Parathyroid adenoma (tissue), 2 donors: Measurements from ENCODE around the gene IFNL1.
"Not testable (repeated sequence)": the region's sequence is repeated elsewhere in the genome, so short reads cannot be mapped to it uniquely, and the experiment has no call there.

Source experiments
- H2AFZ ChIP-seq: fragments of 300-600 bp; sonication (generic); one replicate; pipeline ENCODE4 v1.7.0; 2017; ENCODE audit warnings: antibody characterized with exemption, mild to moderate bottlenecking
- H3K27ac ChIP-seq: fragments of 300-600 bp; sonication (generic); one replicate; pipeline ENCODE4 v1.7.0; 2017
- H3K27me3 ChIP-seq: fragments of 300-600 bp; sonication (generic); one replicate; pipeline ENCODE4 v1.7.0; 2017; ENCODE audit warnings: low read length; ENCODE audit not compliant: control insufficient read depth, insufficient read depth
- H3K36me3 ChIP-seq: fragments of 300-600 bp; sonication (generic); one replicate; pipeline ENCODE4 v1.7.0; 2017; ENCODE audit warnings: low read length; ENCODE audit not compliant: control insufficient read depth, insufficient read depth
- H3K4me1 ChIP-seq: fragments of 300-600 bp; sonication (generic); one replicate; pipeline ENCODE4 v1.7.0; 2017; ENCODE audit warnings: control low read depth
- H3K4me2 ChIP-seq: fragments of 300-600 bp; sonication (generic); one replicate; pipeline ENCODE4 v1.7.0; 2017; ENCODE audit warnings: low read length
- H3K4me3 ChIP-seq: fragments of 300-600 bp; sonication (generic); one replicate; pipeline ENCODE4 v1.7.0; 2017; ENCODE audit warnings: low read depth, low read length
- H3K79me2 ChIP-seq: fragments of 300-600 bp; sonication (generic); one replicate; pipeline ENCODE4 v1.7.0; 2017; ENCODE audit warnings: control low read depth
- H3K9ac ChIP-seq: fragments of 300-600 bp; sonication (generic); one replicate; pipeline ENCODE4 v1.7.0; 2017; ENCODE audit warnings: mild to moderate bottlenecking
- H3K9me3 ChIP-seq: fragments of 300-600 bp; sonication (generic); one replicate; pipeline ENCODE4 v1.7.0; 2017; ENCODE audit warnings: low read length; ENCODE audit not compliant: control insufficient read depth
- CTCF ChIP-seq: fragments of 300-600 bp; sonication (generic); IDR thresholded peaks from one replicate; pipeline ENCODE4 v1.7.0; 2017; ENCODE audit warnings: antibody characterized with exemption, mild to moderate bottlenecking
- donor health status: primary hyperparathyroidism.

IFNL1 gene

GRCh38 chr19:39329948-39330347 lies 33.7 kb downstream of the IFNL1 start:
- Histone ChIP-seq H3K4me3 (no peak overlapping the region), H3K27me3 (no peaks in the 10 kb centered on the region), H3K36me3 (no peaks in the 10 kb centered on the region), H3K4me1 (no peaks in the 10 kb centered on the region), H3K27ac (no peak overlapping the region), H3K4me2 (no peak overlapping the region), H3K9ac (no peak overlapping the region), H2AFZ (no peak overlapping the region), H3K79me2 (no peaks in the 10 kb centered on the region), H3K9me3 (no peaks in the 10 kb centered on the region)
- TF ChIP-seq CTCF = no peak

GRCh38 chr19:39332293-39332692 lies 36.1 kb downstream of the IFNL1 start:
- H3K27ac ChIP-seq = no peak overlapping the region
- no peak overlapping the region for H3K4me2 ChIP-seq
- no peak overlapping the region for H3K4me3 ChIP-seq
- no peak overlapping the region for H3K9ac ChIP-seq
- no peak for TF ChIP-seq CTCF
- no peaks in the 10 kb centered on the region for H3K36me3 ChIP-seq
- no peaks in the 10 kb centered on the region for H3K4me1 ChIP-seq
- H3K9me3 ChIP-seq = no peaks in the 10 kb centered on the region
- H3K79me2 ChIP-seq = no peaks in the 10 kb centered on the region
- H3K27me3 ChIP-seq = no peaks in the 10 kb centered on the region
- no peak overlapping the region for H2AFZ ChIP-seq

GRCh38 chr19:39332738-39333137 lies 36.5 kb downstream of the IFNL1 start:
- not testable (repeated sequence) for H3K79me2 ChIP-seq, H3K27me3 ChIP-seq, H2AFZ ChIP-seq, H3K27ac ChIP-seq, H3K4me3 ChIP-seq, H3K4me2 ChIP-seq, H3K36me3 ChIP-seq, H3K9ac ChIP-seq, H3K4me1 ChIP-seq, H3K9me3 ChIP-seq

- Histone ChIP-seq H3K4me3 (no peak overlapping the region), H3K9ac (no peak overlapping the region), H3K27me3 (no peaks in the 10 kb centered on the region)
These were observed 37.3 kb downstream of the IFNL1 start for GRCh38 chr19:39333507-39333906.

GRCh38 chr19:39334444-39334976 lies 38.3 kb downstream of the IFNL1 start:
- Histone ChIP-seq H3K9ac (no peak overlapping the region), H2AFZ (no peak overlapping the region), H3K36me3 (no peaks in the 10 kb centered on the region), H3K79me2 (no peaks in the 10 kb centered on the region), H3K27ac (peak overlapping the region; percentile 72), H3K4me1 (no peaks in the 10 kb centered on the region), H3K27me3 (no peaks in the 10 kb centered on the region), H3K4me3 (no peak overlapping the region), H3K4me2 (no peak overlapping the region), H3K9me3 (no peaks in the 10 kb centered on the region)
- no peak for TF ChIP-seq CTCF

More at GRCh38 chr19:39333507-39333906, 37.3 kb downstream of the IFNL1 start:
- Histone ChIP-seq H3K9me3 (no peaks in the 10 kb centered on the region), H3K4me1 (no peaks in the 10 kb centered on the region), H3K27ac (no peak overlapping the region), H2AFZ (no peak overlapping the region), H3K4me2 (no peak overlapping the region), H3K79me2 (no peaks in the 10 kb centered on the region), H3K36me3 (no peaks in the 10 kb centered on the region)
- TF ChIP-seq CTCF = no peak
